Fibroblast of mammary gland (primary cell): ENCODE measurements around the gene CISH.
A peak's percentile ranks its signal among the peaks of the same experiment; 100 is the strongest.

Source experiments
- DNase-seq: peaks from one replicate; pipeline ENCODE4 v3.0.0-alpha.2; 2010; ENCODE audit warnings: low read depth
- H3K4me3 ChIP-seq: 2 replicates; pipeline ENCODE4 v1.5.1; 2011; ENCODE audit warnings: low read depth, mild to moderate bottlenecking, low read length, moderate library complexity; ENCODE audit not compliant: control insufficient read depth
- CTCF ChIP-seq: conservative IDR thresholded peaks from 2 replicates; pipeline ENCODE4 v1.5.1; 2011; ENCODE audit warnings: low read depth, low read length, inconsistent platforms; ENCODE audit not compliant: control insufficient read depth, insufficient read depth

Gene CISH

GRCh38 chr3:50574444-50574831, 37.1 kb downstream of the CISH start:
- TF ChIP-seq CTCF = no peak
- no peak for DNase-seq
- no peak overlapping the region for H3K4me3 ChIP-seq

- H3K4me3 ChIP-seq = no peak overlapping the region
- TF ChIP-seq CTCF = no peak
- DNase-seq = no peak
Measured at GRCh38 chr3:50573566-50574443, 37.8 kb downstream of the CISH start.

- no peak overlapping the region for H3K4me3 ChIP-seq
- no peak for DNase-seq
- TF ChIP-seq CTCF = no peak
Measured at GRCh38 chr3:50572801-50573371, 38.7 kb downstream of the CISH start.

- peak; percentile 68 for DNase-seq
- no peak overlapping the region for H3K4me3 ChIP-seq
- peak; percentile 92 for TF ChIP-seq CTCF
Measured at GRCh38 chr3:50572158-50572557, 39.4 kb downstream of the CISH start.

GRCh38 chr3:50571486-50571885, 40.1 kb downstream of the CISH start:
- no peak for DNase-seq
- TF ChIP-seq CTCF = no peak
- H3K4me3 ChIP-seq = no peak overlapping the region

- no peak for TF ChIP-seq CTCF
- DNase-seq = no peak
- no peak overlapping the region for H3K4me3 ChIP-seq
Measured at GRCh38 chr3:50570508-50571279, 40.9 kb downstream of the CISH start.
